Neural cell (in vitro differentiated cells): Measurements from ENCODE around the gene ZNF774. TPM values are rescaled to one million over a fixed set of nuclear protein-coding genes. Genes with fewer than 3 reads are reported as not detected.

Source experiments
- H2AFZ ChIP-seq: fragments of 200-600, 300-800 bp; sonication (generic), shearing (Covaris generic); 2 replicates; pipeline ENCODE4 v1.6.0; 2014; ENCODE audit warnings: low read depth, mild to moderate bottlenecking, antibody characterized with exemption, low read length, moderate library complexity
- H3F3A ChIP-seq: fragments of 200-600 bp; shearing (Covaris generic); 2 replicates; pipeline ENCODE4 v1.6.1; 2016; ENCODE audit warnings: mild to moderate bottlenecking, moderate library complexity, mixed read lengths, antibody characterized with exemption, low read length; ENCODE audit not compliant: insufficient read depth, poor library complexity, severe bottlenecking
- H3K27ac ChIP-seq: fragments of 200-600, 300-800 bp; sonication (generic), shearing (Covaris generic); 2 replicates; pipeline ENCODE4 v1.5.1; 2014; ENCODE audit warnings: mild to moderate bottlenecking, low read length, moderate library complexity
- H3K27me3 ChIP-seq: fragments of 300-800, 200-600 bp; sonication (generic), shearing (Covaris generic); 2 replicates; pipeline ENCODE4 v1.6.0; 2014; ENCODE audit warnings: mild to moderate bottlenecking, low read depth, low read length, moderate library complexity; ENCODE audit not compliant: insufficient read depth
- H3K36me3 ChIP-seq: fragments of 300-800, 200-600 bp; sonication (generic), shearing (Covaris generic); 2 replicates; pipeline ENCODE4 v1.5.1; 2014; ENCODE audit warnings: mild to moderate bottlenecking, antibody characterized with exemption, low read length, moderate library complexity; ENCODE audit not compliant: insufficient read depth
- H3K4me2 ChIP-seq: fragments of 300-800, 200-600 bp; sonication (generic), shearing (Covaris generic); 2 replicates; pipeline ENCODE4 v1.6.0; 2014; ENCODE audit warnings: mild to moderate bottlenecking, low read length
- H3K4me3 ChIP-seq: fragments of 300-800, 200-600 bp; sonication (generic), shearing (Covaris generic); 2 replicates; pipeline ENCODE4 v1.5.1; 2014; ENCODE audit warnings: mild to moderate bottlenecking, low read length, moderate library complexity
- H3K79me2 ChIP-seq: fragments of 200-600 bp; shearing (Covaris generic); replicated peaks from 2 replicates; pipeline ENCODE4 v1.6.0; 2014; ENCODE audit warnings: mild to moderate bottlenecking, low read length, moderate library complexity; ENCODE audit not compliant: insufficient read depth
- H3K9ac ChIP-seq: fragments of 300-800, 200-600 bp; sonication (generic), shearing (Covaris generic); 2 replicates; pipeline ENCODE4 v1.6.1; 2016; ENCODE audit warnings: mild to moderate bottlenecking, low read length, mixed read lengths
- H3K9me2 ChIP-seq: fragments of 200-600 bp; shearing (Covaris generic); 2 replicates; pipeline ENCODE4 v1.6.1; 2016; ENCODE audit warnings: mild to moderate bottlenecking, low read length, mixed read lengths; ENCODE audit not compliant: insufficient read depth
- H3K9me3 ChIP-seq: fragments of 200-600, 300-800 bp; sonication (generic), shearing (Covaris generic); 2 replicates; pipeline ENCODE4 v1.6.1; 2016; ENCODE audit warnings: mild to moderate bottlenecking, mixed run types, low read length, moderate library complexity, mixed read lengths
- H4K20me1 ChIP-seq: fragments of 200-600 bp; shearing (Covaris generic); 2 replicates; pipeline ENCODE4 v1.6.1; 2016; ENCODE audit warnings: mild to moderate bottlenecking, mixed run types; ENCODE audit not compliant: insufficient read depth
- EP300 ChIP-seq: fragments of 450-650 bp; conservative IDR thresholded peaks from 2 replicates; pipeline ENCODE4 v1.6.1; 2014; ENCODE audit warnings: antibody characterized with exemption, mild to moderate bottlenecking, moderate library complexity; ENCODE audit not compliant: poor library complexity, severe bottlenecking
- MXI1 ChIP-seq: fragments of 450-650 bp; conservative IDR thresholded peaks from 2 replicates; pipeline ENCODE4 v1.6.1; 2014; ENCODE audit warnings: antibody characterized with exemption, mild to moderate bottlenecking; ENCODE audit not compliant: poor library complexity, severe bottlenecking
- POLR2AphosphoS5 ChIP-seq: IDR thresholded peaks from 2 replicates; pipeline ENCODE4 v1.6.1; 2012
- RAD21 ChIP-seq: fragments of 450-650 bp; conservative IDR thresholded peaks from 2 replicates; pipeline ENCODE4 v1.6.1; 2014; ENCODE audit warnings: antibody characterized with exemption, mild to moderate bottlenecking, moderate library complexity
- REST ChIP-seq: IDR thresholded peaks from 2 replicates; pipeline ENCODE4 v1.6.1; 2012; ENCODE audit warnings: borderline replicate concordance
- SMC3 ChIP-seq: fragments of 450-650 bp; conservative IDR thresholded peaks from 2 replicates; pipeline ENCODE4 v1.6.1; 2014; ENCODE audit warnings: antibody characterized with exemption, mild to moderate bottlenecking, moderate library complexity; ENCODE audit not compliant: poor library complexity
- TAF1 ChIP-seq: IDR thresholded peaks from 2 replicates; pipeline ENCODE4 v1.6.1; 2012; ENCODE audit warnings: low read depth
- polyA plus RNA-seq: library from polyadenylated mRNA; depleted of rRNA; stranded (reverse); fragments of >200 nt; gene quantifications from 2 replicates; pipeline ENCODE4 v1.2.3, GENCODE V29; 2014
- TF ChIP-seq, protein P1 (sequence below): fragments of 450-650 bp; IDR thresholded peaks from 2 replicates; pipeline ENCODE4 v1.5.1; 2014; ENCODE audit warnings: antibody characterized with exemption, mild to moderate bottlenecking, moderate library complexity; ENCODE audit not compliant: poor library complexity, severe bottlenecking

Gene ZNF774
- polyA plus RNA-seq, 1 donor from 2014 or later, result 6.8 TPM

DNA sequence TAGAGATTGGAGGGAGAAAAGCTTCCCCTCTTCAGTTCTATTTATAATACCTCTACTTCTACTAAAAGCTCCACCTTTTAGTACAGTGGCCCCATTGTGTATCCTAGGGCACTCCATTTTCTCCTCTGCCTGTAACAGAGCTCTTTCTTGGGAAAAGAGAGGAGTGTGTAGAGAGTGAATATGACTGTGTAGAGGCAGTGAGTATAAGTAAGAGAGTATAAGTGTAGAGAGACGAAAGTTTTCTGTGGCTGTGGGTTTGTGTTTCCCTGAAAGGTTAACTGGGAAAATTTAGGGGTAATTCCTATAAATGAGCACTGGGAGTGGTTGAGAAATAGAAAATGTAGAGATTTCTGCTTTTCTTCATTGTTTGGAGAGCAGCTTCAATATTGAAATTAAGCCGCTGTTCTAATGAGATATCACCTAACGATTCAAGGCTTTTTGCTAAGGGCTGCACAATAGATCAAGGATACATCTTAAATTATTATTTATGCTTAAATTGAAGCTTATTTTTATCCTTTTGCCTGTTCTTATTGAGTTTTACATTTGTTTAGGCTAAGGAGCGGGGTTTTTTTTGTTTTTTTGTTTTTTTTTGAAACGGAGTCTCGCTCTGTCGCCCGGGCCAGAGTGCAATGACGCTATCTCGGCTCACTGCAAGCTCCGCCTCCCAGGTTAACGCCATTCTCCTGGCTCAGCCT is 42.8 kb downstream of the ZNF774 start:
- Histone ChIP-seq H2AFZ (no peak overlapping the region), H3K27ac (no peak overlapping the region), H3K9me2 (no peaks in the 10 kb centered on the region), H3K9me3 (no peaks in the 10 kb centered on the region), H3K4me3 (no peak overlapping the region), H3K36me3 (no peaks in the 10 kb centered on the region), H3K27me3 (no peaks in the 10 kb centered on the region), H4K20me1 (no peaks in the 10 kb centered on the region), H3F3A (no peaks in the 10 kb centered on the region), H3K4me2 (no peak overlapping the region), H3K79me2 (peaks cover 6% of the 10 kb centered on the region), H3K9ac (no peak overlapping the region)
- TF ChIP-seq SMC3, result no peak
- no peak for TF ChIP-seq EP300
- TF ChIP-seq REST, result no peak
- TF ChIP-seq POLR2AphosphoS5, result no peak
- TF ChIP-seq, protein P1, sequence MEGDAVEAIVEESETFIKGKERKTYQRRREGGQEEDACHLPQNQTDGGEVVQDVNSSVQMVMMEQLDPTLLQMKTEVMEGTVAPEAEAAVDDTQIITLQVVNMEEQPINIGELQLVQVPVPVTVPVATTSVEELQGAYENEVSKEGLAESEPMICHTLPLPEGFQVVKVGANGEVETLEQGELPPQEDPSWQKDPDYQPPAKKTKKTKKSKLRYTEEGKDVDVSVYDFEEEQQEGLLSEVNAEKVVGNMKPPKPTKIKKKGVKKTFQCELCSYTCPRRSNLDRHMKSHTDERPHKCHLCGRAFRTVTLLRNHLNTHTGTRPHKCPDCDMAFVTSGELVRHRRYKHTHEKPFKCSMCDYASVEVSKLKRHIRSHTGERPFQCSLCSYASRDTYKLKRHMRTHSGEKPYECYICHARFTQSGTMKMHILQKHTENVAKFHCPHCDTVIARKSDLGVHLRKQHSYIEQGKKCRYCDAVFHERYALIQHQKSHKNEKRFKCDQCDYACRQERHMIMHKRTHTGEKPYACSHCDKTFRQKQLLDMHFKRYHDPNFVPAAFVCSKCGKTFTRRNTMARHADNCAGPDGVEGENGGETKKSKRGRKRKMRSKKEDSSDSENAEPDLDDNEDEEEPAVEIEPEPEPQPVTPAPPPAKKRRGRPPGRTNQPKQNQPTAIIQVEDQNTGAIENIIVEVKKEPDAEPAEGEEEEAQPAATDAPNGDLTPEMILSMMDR, result no peak

- no peaks in the 10 kb centered on the region for H3K9me3 ChIP-seq
- peaks cover 12% of the 10 kb centered on the region for H3K79me2 ChIP-seq
- H3K27ac ChIP-seq, result no peak overlapping the region
- no peak overlapping the region for H3K4me3 ChIP-seq
- H4K20me1 ChIP-seq, result no peaks in the 10 kb centered on the region
- no peaks in the 10 kb centered on the region for H3K36me3 ChIP-seq
- H3F3A ChIP-seq, result no peaks in the 10 kb centered on the region
- no peaks in the 10 kb centered on the region for H3K9me2 ChIP-seq
- no peak overlapping the region for H3K4me2 ChIP-seq
- H2AFZ ChIP-seq, result no peak overlapping the region
- TF ChIP-seq MXI1, result no peak
- no peak for TF ChIP-seq TAF1
- no peak overlapping the region for H3K9ac ChIP-seq
- H3K27me3 ChIP-seq, result no peaks in the 10 kb centered on the region
These were observed 44.2 kb downstream of the ZNF774 start for GRCh38 chr15:90396321-90396720.

DNA sequence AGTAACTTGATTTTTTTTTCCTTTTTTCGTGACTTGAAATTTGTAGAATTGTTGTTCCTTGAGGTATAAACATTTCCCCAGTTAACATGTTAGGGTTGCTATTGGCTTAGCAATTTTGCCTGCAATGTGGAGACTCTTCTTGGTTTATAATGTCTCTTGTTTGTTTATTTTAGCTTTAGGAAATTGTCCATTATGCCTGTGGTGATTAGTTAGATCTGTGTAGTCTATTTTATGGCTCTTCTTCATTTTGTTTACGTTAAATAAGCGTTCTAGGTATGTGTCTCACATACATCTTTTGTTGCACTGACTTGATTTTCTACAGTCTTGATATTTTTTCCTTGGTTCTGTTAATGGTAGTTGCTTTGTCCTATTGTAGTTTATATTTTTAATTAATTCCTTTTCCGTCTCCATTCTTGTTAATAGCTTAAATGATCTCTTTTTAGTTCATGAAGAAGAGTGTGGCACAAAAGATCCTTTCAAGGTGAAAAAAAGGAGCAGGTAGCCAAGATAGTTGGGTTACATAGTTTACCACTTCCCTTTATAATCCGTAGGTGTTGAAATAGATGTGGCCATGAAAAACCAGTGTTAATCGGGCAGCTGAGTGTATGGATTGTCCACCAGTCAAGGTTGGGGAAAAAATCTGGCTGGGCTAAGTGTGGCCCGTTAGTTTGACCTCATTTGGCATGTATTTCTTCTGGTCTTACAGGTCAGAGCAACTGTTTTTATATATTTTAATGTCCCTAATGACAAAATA is 48.1 kb downstream of the ZNF774 start:
- H3K9ac ChIP-seq, result no peak overlapping the region
- H3K9me3 ChIP-seq, result no peaks in the 10 kb centered on the region
- no peaks in the 10 kb centered on the region for H4K20me1 ChIP-seq
- no peak overlapping the region for H3K27ac ChIP-seq
- H3K79me2 ChIP-seq, result peaks cover 20% of the 10 kb centered on the region
- no peak overlapping the region for H3K4me3 ChIP-seq
- no peaks in the 10 kb centered on the region for H3K27me3 ChIP-seq
- H3K4me2 ChIP-seq, result no peak overlapping the region
- no peak overlapping the region for H2AFZ ChIP-seq
- no peaks in the 10 kb centered on the region for H3F3A ChIP-seq
- H3K9me2 ChIP-seq, result no peaks in the 10 kb centered on the region
- no peaks in the 10 kb centered on the region for H3K36me3 ChIP-seq
- TF ChIP-seq MXI1 (no peak), RAD21 (no peak), SMC3 (no peak), EP300 (no peak), REST (no peak), POLR2AphosphoS5 (no peak)
- TF ChIP-seq, protein P1, result no peak
